Choroid plexus epithelial cell (primary cell): ENCODE results near the gene MAP2K4.

ENCODE experiments used
- DNase-seq: peaks from one replicate; pipeline ENCODE4 v3.0.0-alpha.2; 2010; ENCODE audit warnings: low read depth
- H3K4me3 ChIP-seq: 2 replicates; pipeline ENCODE4 v1.5.1; 2011; ENCODE audit warnings: low read depth, mild to moderate bottlenecking, control low read depth, low read length, moderate library complexity
- TF ChIP-seq, protein P1 (sequence below): conservative IDR thresholded peaks from 2 replicates; pipeline ENCODE4 v1.5.1; 2011; ENCODE audit warnings: low read depth, mild to moderate bottlenecking, control low read depth, inconsistent platforms, low read length, moderate library complexity

The MAP2K4 gene

DNA sequence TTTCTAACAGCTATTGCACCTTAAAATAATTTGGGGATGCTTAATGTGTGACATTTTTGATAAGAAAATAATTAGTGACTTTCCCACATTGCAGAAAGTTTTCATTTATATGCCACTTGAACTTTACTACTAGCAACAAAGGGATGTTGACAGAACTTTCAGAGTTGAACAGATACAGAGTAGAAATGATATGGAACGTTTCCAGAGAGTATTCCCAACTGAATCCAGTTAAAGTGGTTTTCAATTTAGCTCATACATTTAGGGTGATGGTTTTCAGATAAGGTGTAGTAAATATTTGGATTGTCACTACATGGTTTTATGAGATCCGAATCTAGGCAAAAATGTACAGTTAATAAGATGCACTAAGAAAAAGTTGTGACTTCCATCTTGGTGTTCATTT, 17.3 kb downstream of the MAP2K4 start:
- DNase-seq: no peak
- TF ChIP-seq, protein P1, sequence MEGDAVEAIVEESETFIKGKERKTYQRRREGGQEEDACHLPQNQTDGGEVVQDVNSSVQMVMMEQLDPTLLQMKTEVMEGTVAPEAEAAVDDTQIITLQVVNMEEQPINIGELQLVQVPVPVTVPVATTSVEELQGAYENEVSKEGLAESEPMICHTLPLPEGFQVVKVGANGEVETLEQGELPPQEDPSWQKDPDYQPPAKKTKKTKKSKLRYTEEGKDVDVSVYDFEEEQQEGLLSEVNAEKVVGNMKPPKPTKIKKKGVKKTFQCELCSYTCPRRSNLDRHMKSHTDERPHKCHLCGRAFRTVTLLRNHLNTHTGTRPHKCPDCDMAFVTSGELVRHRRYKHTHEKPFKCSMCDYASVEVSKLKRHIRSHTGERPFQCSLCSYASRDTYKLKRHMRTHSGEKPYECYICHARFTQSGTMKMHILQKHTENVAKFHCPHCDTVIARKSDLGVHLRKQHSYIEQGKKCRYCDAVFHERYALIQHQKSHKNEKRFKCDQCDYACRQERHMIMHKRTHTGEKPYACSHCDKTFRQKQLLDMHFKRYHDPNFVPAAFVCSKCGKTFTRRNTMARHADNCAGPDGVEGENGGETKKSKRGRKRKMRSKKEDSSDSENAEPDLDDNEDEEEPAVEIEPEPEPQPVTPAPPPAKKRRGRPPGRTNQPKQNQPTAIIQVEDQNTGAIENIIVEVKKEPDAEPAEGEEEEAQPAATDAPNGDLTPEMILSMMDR: no peak
- no peak overlapping the region for H3K4me3 ChIP-seq

- TF ChIP-seq, protein P1: no peak
Observed at GRCh38 chr17:12040478-12040877, 19.8 kb downstream of the MAP2K4 start.

DNA sequence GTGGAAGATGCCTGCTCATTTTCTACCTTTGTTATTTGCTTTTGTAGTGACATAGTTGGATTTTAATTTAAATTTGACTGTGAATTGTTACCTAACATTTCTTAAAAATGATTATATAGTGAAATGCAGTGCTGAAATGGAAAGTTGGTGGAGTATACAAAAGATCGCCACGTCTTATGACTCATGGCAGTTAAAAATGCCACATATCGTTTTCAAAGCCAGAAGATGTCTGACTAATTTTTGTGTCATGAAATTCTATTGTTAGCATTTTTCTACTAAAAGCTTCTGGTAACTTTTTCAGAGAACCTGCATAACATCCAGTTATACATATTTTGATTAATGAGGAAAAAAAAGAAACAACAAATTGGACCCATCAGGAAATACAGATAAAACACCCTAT, 20.6 kb downstream of the MAP2K4 start:
- peak; percentile 72 for DNase-seq
- H3K4me3 ChIP-seq: no peak overlapping the region
- TF ChIP-seq, protein P1: no peak

More at GRCh38 chr17:12040478-12040877, 19.8 kb downstream of the MAP2K4 start:
- H3K4me3 ChIP-seq: no peak overlapping the region
- DNase-seq: no peak

DNA sequence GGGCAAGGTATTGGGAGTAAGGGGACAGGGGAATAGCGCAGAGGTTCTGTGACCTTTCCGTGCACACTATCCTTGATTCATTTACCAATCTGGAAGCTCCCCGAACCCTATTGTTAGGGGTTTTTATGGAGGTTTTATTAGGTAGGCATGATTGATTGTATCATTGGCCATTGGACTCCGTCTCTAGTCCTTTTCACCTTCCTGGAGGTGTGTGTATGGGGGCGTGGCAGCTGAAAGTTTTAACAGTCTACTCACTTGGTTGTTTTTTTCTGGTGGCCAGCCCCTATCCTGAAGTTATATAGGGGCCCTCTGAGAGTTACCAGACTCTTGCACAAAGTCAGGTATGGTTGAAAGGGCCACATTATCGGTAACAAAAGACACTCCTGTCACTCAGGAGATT, 23.0 kb downstream of the MAP2K4 start:
- no peak for DNase-seq
- no peak overlapping the region for H3K4me3 ChIP-seq
- TF ChIP-seq, protein P1: no peak

- no peak for DNase-seq
- TF ChIP-seq, protein P1: no peak
Observed at GRCh38 chr17:12046786-12047185, 26.1 kb downstream of the MAP2K4 start.

DNA sequence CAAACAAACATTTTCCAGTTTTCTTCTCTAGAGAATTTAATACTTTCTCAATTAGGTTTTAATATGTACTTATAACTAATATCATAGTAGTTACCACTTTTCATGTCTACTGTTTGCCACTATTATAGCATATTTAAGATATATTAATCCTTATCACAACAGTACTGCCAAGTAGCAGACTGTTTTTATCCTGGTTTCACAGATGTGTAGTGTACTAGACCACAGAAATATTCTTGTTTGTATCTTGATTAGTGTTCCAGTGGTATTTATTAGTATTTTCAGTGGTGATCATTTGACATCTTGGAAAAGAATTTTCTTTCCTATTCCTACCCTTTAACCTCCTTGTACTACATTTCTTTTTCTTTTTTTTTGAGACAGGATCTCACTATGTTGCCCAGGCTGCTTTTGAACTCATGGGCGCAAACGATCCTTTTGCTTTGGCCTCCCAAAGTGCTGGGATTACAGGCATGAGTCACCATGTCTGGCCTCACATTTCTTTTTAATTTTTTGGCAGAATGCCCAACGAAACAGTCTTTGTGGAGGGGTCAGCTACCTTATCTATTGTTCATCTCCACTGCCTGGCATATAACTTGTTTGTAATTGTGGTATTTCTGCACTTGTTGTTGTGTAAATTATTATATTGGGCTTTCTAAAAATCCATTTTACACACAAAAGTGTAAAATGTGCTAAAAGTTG, 27.2 kb downstream of the MAP2K4 start:
- TF ChIP-seq, protein P1: no peak
- H3K4me3 ChIP-seq: no peak overlapping the region
- peak; percentile 40 for DNase-seq

More at GRCh38 chr17:12046786-12047185, 26.1 kb downstream of the MAP2K4 start:
- H3K4me3 ChIP-seq: no peak overlapping the region
